Stomach (tissue), 4 donors: ENCODE measurements around the gene CDH1.

Experiments
- EP300 ChIP-seq: sonication (generic); formaldehyde crosslinking; IDR thresholded peaks from one replicate; pipeline ENCODE4 v1.6.1; 2017; ENCODE audit warnings: antibody characterized with exemption
- POLR2A ChIP-seq, 4 donors: fragments of 450-650 bp; IDR thresholded peaks; one replicate each; pipeline ENCODE4 v1.6.1; 2016; ENCODE audit warnings: antibody characterized with exemption in 4 of 4, control low read depth in 2 of 4, mild to moderate bottlenecking in 1 of 4, moderate library complexity in 1 of 4

GRCh38 chr16:68774982-68775634 lies 38.0 kb downstream of the CDH1 start:
- TF ChIP-seq POLR2A (IDR thresholded peaks at IDR 0.05), result no peak
- no peak for TF ChIP-seq EP300
